GM19467 (cell line): Measurements from ENCODE around the gene DDIT3.
"Not testable (repeated sequence)": the region's sequence is repeated elsewhere in the genome, so short reads cannot be mapped to it uniquely, and the experiment has no call there.

Experiments used
- ATAC-seq: cut with Tn5 transposase; IDR thresholded peaks from one replicate; pipeline ENCODE4 v1.9.1; 2021; ENCODE audit warnings: mild to moderate bottlenecking, moderate library complexity; ENCODE audit not compliant: unreplicated experiment

The DDIT3 gene

GRCh38 chr12:57526477-57527126, 6.3 kb upstream of the DDIT3 start:
- ATAC-seq = no peak

- no peak for ATAC-seq
These were observed 5.5 kb upstream of the DDIT3 start for GRCh38 chr12:57525615-57526383.

GRCh38 chr12:57524814-57525614, 4.7 kb upstream of the DDIT3 start:
- no peak for ATAC-seq

- no peak for ATAC-seq
These were observed 3.6 kb upstream of the DDIT3 start for GRCh38 chr12:57523706-57524614.

- ATAC-seq = no peak
These were observed 2.8 kb upstream of the DDIT3 start for GRCh38 chr12:57522887-57523705.

GRCh38 chr12:57522011-57522886, 1.9 kb upstream of the DDIT3 start, which contains the start of gene MBD6:
Gene MBD6 (plus strand): TSS chr12:57522824. CDS start chr12:57524304, 1,480 bp downstream.
- ATAC-seq = peak; percentile 33

- ATAC-seq = no peak
These were observed 1.3 kb upstream of the DDIT3 start for GRCh38 chr12:57521525-57522010.

- ATAC-seq = no peak
These were observed 590 bp downstream of the DDIT3 start for GRCh38 chr12:57519796-57520052.

GRCh38 chr12:57518920-57519795, 1.2 kb downstream of the DDIT3 start:
- ATAC-seq = no peak

- ATAC-seq = no peak
These were observed 2.0 kb downstream of the DDIT3 start for GRCh38 chr12:57518176-57518919.

GRCh38 chr12:57517718-57518117, 2.6 kb downstream of the DDIT3 start:
- not testable (repeated sequence) for ATAC-seq

- ATAC-seq = no peak
These were observed 3.1 kb downstream of the DDIT3 start for GRCh38 chr12:57517187-57517586.

GRCh38 chr12:57516617-57517153, 3.6 kb downstream of the DDIT3 start:
- ATAC-seq = no peak

- no peak for ATAC-seq
These were observed 4.3 kb downstream of the DDIT3 start for GRCh38 chr12:57515934-57516541.

GRCh38 chr12:57515408-57515933, 4.8 kb downstream of the DDIT3 start:
- no peak for ATAC-seq

- no peak for ATAC-seq
These were observed 5.5 kb downstream of the DDIT3 start for GRCh38 chr12:57514720-57515407.
